K562 (cell line): Measurements from ENCODE around the gene PCK1. TPM values are rescaled to one million over a fixed set of nuclear protein-coding genes. Genes with fewer than 3 reads are reported as not detected.

Experiments used
- ATAC-seq: fragments of 200-7000 bp; cut with Tn5 transposase; 3 replicates; pipeline ENCODE4 v1.9.1; 2020; ENCODE audit warnings: moderate library complexity
- BruUV-seq: library from RNA; stranded (reverse); fragments of 400-500 nt; replicated peaks from 2 replicates; lab custom pipeline; 2021; lab: Mats Ljungman, UMichigan
- CTCF ChIA-PET: fragments of 300-600 bp; formaldehyde crosslinking; extraction: SDS; loops from one replicate; lab custom pipeline; 2021; ENCODE audit warnings: low intra/inter-chr PET ratio; lab: Yijun Ruan, JAX
- POLR2A ChIA-PET: fragments of 300-600, 350-650 bp; sonication (Branson Sonifier 250); formaldehyde crosslinking; extraction: SDS; loops from one replicate; lab custom pipeline; 2021; ENCODE audit warnings: antibody characterized with exemption, inconsistent platforms; lab: Yijun Ruan, JAX
- DNase-seq, 4 experiments: peaks; one replicate each; pipeline versions ENCODE4 v3.0.0 to v3.0.0-alpha.2; 2011 to 2018; ENCODE audit warnings: low spot score in 3 of 4, mixed read lengths in 3 of 4; ENCODE audit errors: extremely low read depth in 1 of 4
- FAIRE-seq: peaks from 2 replicates; lab custom pipeline; 2011; peaks lifted over from hg19 to GRCh38; lab: Jason Lieb, UNC
- H2AFZ ChIP-seq: 2 replicates; pipeline ENCODE4 v1.6.0; 2011; ENCODE audit warnings: low read depth, low read length, control low read depth, inconsistent platforms
- H3K27ac ChIP-seq: fragments of 200-600 bp; 3 replicates; pipeline ENCODE4 v1.8.0; 2011; ENCODE audit warnings: low read depth, mild to moderate bottlenecking, control low read depth, inconsistent platforms, low read length, moderate library complexity, mixed read lengths; ENCODE audit errors: extremely low read depth
- H3K27me3 ChIP-seq, 2 experiments: fragments of 300-600 bp in 1 of 2; 2 replicates in 1 of 2; 3 replicates in 1 of 2; pipeline versions ENCODE4 v1.6.0 to v1.8.0; 2011; ENCODE audit warnings: inconsistent platforms in 2 of 2, low read length in 2 of 2, mild to moderate bottlenecking in 1 of 2, mixed read lengths in 1 of 2, moderate library complexity in 1 of 2; ENCODE audit not compliant: control insufficient read depth in 2 of 2, insufficient read depth in 2 of 2
- H3K36me3 ChIP-seq: fragments of 300-600 bp; 3 replicates; pipeline ENCODE4 v1.8.0; 2011; ENCODE audit warnings: mild to moderate bottlenecking, low read length, inconsistent platforms; ENCODE audit not compliant: control insufficient read depth, insufficient read depth
- H3K4me1 ChIP-seq, 2 experiments: fragments of 200-600 bp in 1 of 2; replicated peaks in 1 of 2; 2 replicates in 1 of 2; 3 replicates in 1 of 2; pipeline versions ENCODE4 v1.5.1 to v1.8.0; 2011; ENCODE audit warnings: inconsistent platforms in 2 of 2, low read length in 2 of 2, mild to moderate bottlenecking in 1 of 2, mixed read lengths in 1 of 2, moderate library complexity in 1 of 2; ENCODE audit not compliant: control insufficient read depth in 2 of 2, insufficient read depth in 2 of 2
- H3K4me2 ChIP-seq: 2 replicates; pipeline ENCODE4 v1.6.1; 2011; ENCODE audit warnings: low read length, control low read depth, inconsistent platforms, mixed read lengths; ENCODE audit not compliant: insufficient read depth
- H3K4me3 ChIP-seq: fragments of 200-600 bp; sonication (generic), shearing (Covaris generic); 2 replicates; pipeline ENCODE4 v1.5.1; 2016; ENCODE audit warnings: control low read depth, inconsistent platforms
- H3K79me2 ChIP-seq: fragments of 200-600 bp; 3 replicates; pipeline ENCODE4 v1.8.0; 2011; ENCODE audit warnings: low read length, inconsistent platforms; ENCODE audit not compliant: control insufficient read depth, insufficient read depth
- H3K9ac ChIP-seq, 2 experiments: 2 replicates each; pipeline versions ENCODE4 v1.6.0 to v1.6.1; 2011; ENCODE audit warnings: low read depth in 2 of 2, low read length in 2 of 2, control low read depth in 1 of 2, inconsistent platforms in 1 of 2, mild to moderate bottlenecking in 1 of 2, mixed read lengths in 1 of 2; ENCODE audit not compliant: insufficient read depth in 1 of 2
- H3K9me1 ChIP-seq: one replicate; pipeline ENCODE4 v1.6.0; 2011; ENCODE audit warnings: inconsistent platforms, mild to moderate bottlenecking, low read length, moderate library complexity; ENCODE audit not compliant: control insufficient read depth, insufficient read depth
- H3K9me3 ChIP-seq: replicated peaks from 2 replicates; pipeline ENCODE4 v1.5.1; 2011; ENCODE audit warnings: low read depth, low read length, inconsistent platforms; ENCODE audit not compliant: control insufficient read depth, insufficient read depth
- H4K20me1 ChIP-seq: replicated peaks from 2 replicates; pipeline ENCODE4 v1.6.1; 2011; ENCODE audit warnings: low read length, inconsistent platforms, mixed read lengths; ENCODE audit not compliant: control insufficient read depth, insufficient read depth
- ERF ChIP-seq: fragments of 450-650 bp; formaldehyde crosslinking; IDR thresholded peaks from 2 replicates; pipeline ENCODE4 v1.4.0; 2020; ENCODE audit warnings: mild to moderate bottlenecking, mixed read lengths
- HEY1 ChIP-seq: fragments of 250-450 bp; sonication (Bioruptor Pico); IDR thresholded peaks from 2 replicates; pipeline ENCODE4 v1.5.0; 2020; ENCODE audit warnings: mild to moderate bottlenecking, moderate library complexity, borderline replicate concordance
- KDM5B ChIP-seq: fragments of 200-600 bp; sonication (generic); IDR thresholded peaks from 2 replicates; pipeline ENCODE4 v1.6.1; 2012; ENCODE audit warnings: low read depth, mild to moderate bottlenecking, moderate library complexity, low read length, control low read depth, inconsistent platforms; ENCODE audit not compliant: insufficient replicate concordance
- KLF10 ChIP-seq: fragments of 250-450 bp; sonication (Bioruptor Pico); IDR thresholded peaks from 2 replicates; pipeline ENCODE4 v1.6.1; 2021; ENCODE audit warnings: matching md5 sums
- L3MBTL2 ChIP-seq: fragments of 450-650 bp; IDR thresholded peaks from 2 replicates; pipeline ENCODE4 v1.6.1; 2016; ENCODE audit warnings: mild to moderate bottlenecking, moderate library complexity
- NCOA6 ChIP-seq: fragments of 450-650 bp; IDR thresholded peaks from 2 replicates; pipeline ENCODE4 v1.6.1; 2017; ENCODE audit warnings: mild to moderate bottlenecking
- NFXL1 ChIP-seq: fragments of 450-650 bp; formaldehyde crosslinking; IDR thresholded peaks from 2 replicates; pipeline ENCODE4 v1.4.0; 2021; ENCODE audit warnings: mild to moderate bottlenecking
- RBBP5 ChIP-seq: fragments of 200-600 bp; sonication (generic); IDR thresholded peaks from 2 replicates; pipeline ENCODE4 v1.6.1; 2012; ENCODE audit warnings: borderline replicate concordance, mild to moderate bottlenecking, low read length, control low read depth, inconsistent platforms; ENCODE audit not compliant: insufficient read depth, poor library complexity, severe bottlenecking
- SIX5 ChIP-seq, 2 experiments: IDR thresholded peaks; 2 replicates each; pipeline ENCODE4 v1.6.1; 2011; ENCODE audit warnings: low read length in 2 of 2, borderline replicate concordance in 1 of 2, low read depth in 1 of 2, mild to moderate bottlenecking in 1 of 2, moderate library complexity in 1 of 2; ENCODE audit not compliant: insufficient read depth in 1 of 2
- XRCC5 ChIP-seq: fragments of 200-400 bp; formaldehyde crosslinking; IDR thresholded peaks from 2 replicates; pipeline ENCODE4 v1.6.1; 2017; ENCODE audit warnings: low read depth, mild to moderate bottlenecking, low read length
- ZNF589 ChIP-seq: fragments of 200-800 bp; sonication (Bioruptor generic); IDR thresholded peaks from 2 replicates; pipeline ENCODE4 v1.6.1; 2016; ENCODE audit warnings: low read depth, missing genetic modification characterization, missing compliant biosample characterization
- WGBS: fragments of 100-300 bp; shearing (Covaris generic); methylation state at CpG from one replicate; pipeline ENCODE4 v1.1.6; 2016; ENCODE audit warnings: low coverage, mixed read lengths; ENCODE audit not compliant: insufficient coverage; ENCODE audit errors: missing lambda C conversion rate; 5-methylcytosine and 5-hydroxymethylcytosine counted together
- in situ Hi-C: fragments of 300-500 bp; cut with MboI; formaldehyde crosslinking; loops from 4 replicates; pipeline ENCODE4 v1.15.0; 2018; ENCODE audit warnings: inconsistent platforms, mixed read lengths
- intact Hi-C: fragments of 100-400 bp; cut with micrococcal nuclease; formaldehyde crosslinking; loops from 2 replicates; pipeline ENCODE4 v1.14.2; 2022
- polyA plus RNA-seq, 8 experiments: library from polyadenylated mRNA; depleted of rRNA in 4 of 8; stranded (reverse) in 5 of 8; unstranded in 3 of 8; fragments of >200 nt; fragmentation: Nextera tagmentation in 2 of 8; fragmentation: Illumina TruSeq in 1 of 8; extraction: Ambion mirVana in 2 of 8; extraction: Trizol in 1 of 8; gene quantifications; 2 replicates each; pipeline versions ENCODE4 v1.2.1 to v1.2.3, GENCODE V29; 2011 to 2014; ENCODE audit warnings: inconsistent platforms in 1 of 8, missing spikeins in 1 of 8
- total RNA-seq, 7 experiments: library from RNA; depleted of rRNA in 6 of 7; stranded (reverse); fragments of >200 nt in 6 of 7; fragmentation: Illumina TruSeq in 2 of 7; extraction: Trizol in 2 of 7; gene quantifications; 2 replicates each; pipeline versions ENCODE4 v1.2.1 to v1.2.3, GENCODE V29; 2011 to 2021; ENCODE audit warnings: low replicate concordance in 1 of 7
- TF ChIP-seq, protein P1 (sequence below): fragments of 450-650 bp; conservative IDR thresholded peaks from 2 replicates; pipeline ENCODE4 v1.6.1; 2016; ENCODE audit warnings: missing genetic modification characterization, low read depth, mild to moderate bottlenecking, control low read depth, missing compliant biosample characterization
- TF ChIP-seq, protein P2 (sequence below): fragments of 450-650 bp; IDR thresholded peaks from 2 replicates; pipeline ENCODE4 v1.6.1; 2016
- TF ChIP-seq, protein P3 (sequence below), 2 experiments: fragments of 450-650 bp; conservative IDR thresholded peaks; 2 replicates each; pipeline ENCODE4 v1.6.1; 2017; ENCODE audit warnings: mild to moderate bottlenecking in 2 of 2, moderate library complexity in 2 of 2

The PCK1 gene
- total and polyA plus RNA-seq, 9 of the 15 experiments (the other 6 are each of a cell fraction or from before 2014, with no cell fraction given) = 0.05 to 0.73 (median 0.15) TPM

DNA sequence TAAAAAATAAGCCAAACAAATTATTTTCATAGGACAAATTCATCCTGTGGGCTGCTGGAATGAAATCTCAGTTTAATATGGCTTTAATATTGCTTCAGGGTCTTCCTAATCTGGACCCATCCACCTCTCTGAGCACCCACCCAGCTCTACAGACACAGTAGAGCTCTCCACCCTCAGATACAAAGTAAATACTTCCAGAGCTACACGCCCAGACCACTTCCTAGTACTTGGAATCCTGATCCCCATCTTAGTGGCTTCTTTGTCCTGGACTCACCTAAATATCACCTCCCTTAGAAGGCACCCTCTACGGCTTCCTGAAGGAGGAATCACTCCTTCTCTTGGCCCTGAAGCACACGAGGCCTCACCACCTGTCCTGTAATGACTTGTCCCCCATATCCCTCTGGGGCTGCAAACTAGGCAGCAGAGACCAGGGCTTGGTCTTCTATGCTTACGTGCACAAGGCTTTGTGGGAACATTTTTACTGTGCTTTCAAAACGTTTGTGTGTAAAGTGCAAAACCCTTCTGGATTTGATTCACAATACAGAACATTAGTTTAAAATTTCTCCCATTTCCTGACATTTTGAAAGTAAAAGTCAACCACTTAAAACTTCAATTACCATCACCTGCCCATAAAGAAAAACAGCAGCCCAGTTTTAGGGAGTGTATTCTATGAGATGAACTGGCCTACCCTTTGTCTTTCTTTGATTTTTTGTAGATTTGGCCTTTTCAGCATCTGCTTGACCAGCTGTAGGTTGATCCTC, 38.4 kb upstream of the PCK1 start:
- peak overlapping the region; percentile 66 to 96 for H3K9ac ChIP-seq
- no TSS peak for BruUV-seq
- CTCF ChIA-PET = interaction anchor here (1.4 kb wide), 1 partner anchor 72 kb away, joined by 3 read pairs; no protein-coding TSS in a partner anchor
- H3K9me3 ChIP-seq = no peaks in the 10 kb centered on the region
- peak overlapping the region; percentile 15; the same call in 1 of the 2 replicates for H2AFZ ChIP-seq
- no peaks in the 10 kb centered on the region for H3K9me1 ChIP-seq
- peak overlapping the region; percentile 93 for H3K27ac ChIP-seq
- intact Hi-C loops = loop anchor here (5.0 kb wide), 1 partner anchor 415 kb away; no protein-coding TSS in a partner anchor
- in situ Hi-C loops = loop anchor here (10.0 kb wide), 1 partner anchor 682 kb away; no protein-coding TSS in a partner anchor
- peaks cover 59% of the 10 kb centered on the region for H3K79me2 ChIP-seq
- peak in 2 of 4 experiments; percentile 24 to 34 for DNase-seq
- ATAC-seq = no peak
- POLR2A ChIA-PET = interaction anchor here (1.1 to 1.8 kb wide), 4 partner anchors 12 to 130 kb away, joined by 3 to 6 read pairs (median 4); no protein-coding TSS in a partner anchor
- FAIRE-seq = peak; percentile 61
- H4K20me1 ChIP-seq = 0 out of 2 replicates have a peak, but pooled peaks cover 9% of the 10 kb centered on the region
- peak overlapping the region; percentile 95 for H3K4me2 ChIP-seq
- peaks cover 27 to 32% of the 10 kb centered on the region in 2 experiments; a peak in 4 of 5 replicates for H3K4me1 ChIP-seq
- peak overlapping the region; percentile 59 for H3K4me3 ChIP-seq
- WGBS = 9% methylated on average over 5 of the region's 5 CpGs
- peaks cover 65% of the 10 kb centered on the region for H3K36me3 ChIP-seq
- no peaks in the 10 kb centered on the region for H3K27me3 ChIP-seq
- TF ChIP-seq, protein P1, sequence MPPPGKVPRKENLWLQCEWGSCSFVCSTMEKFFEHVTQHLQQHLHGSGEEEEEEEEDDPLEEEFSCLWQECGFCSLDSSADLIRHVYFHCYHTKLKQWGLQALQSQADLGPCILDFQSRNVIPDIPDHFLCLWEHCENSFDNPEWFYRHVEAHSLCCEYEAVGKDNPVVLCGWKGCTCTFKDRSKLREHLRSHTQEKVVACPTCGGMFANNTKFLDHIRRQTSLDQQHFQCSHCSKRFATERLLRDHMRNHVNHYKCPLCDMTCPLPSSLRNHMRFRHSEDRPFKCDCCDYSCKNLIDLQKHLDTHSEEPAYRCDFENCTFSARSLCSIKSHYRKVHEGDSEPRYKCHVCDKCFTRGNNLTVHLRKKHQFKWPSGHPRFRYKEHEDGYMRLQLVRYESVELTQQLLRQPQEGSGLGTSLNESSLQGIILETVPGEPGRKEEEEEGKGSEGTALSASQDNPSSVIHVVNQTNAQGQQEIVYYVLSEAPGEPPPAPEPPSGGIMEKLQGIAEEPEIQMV (tag) = no peak
- TF ChIP-seq L3MBTL2 = 0 out of 2 replicates have a peak, but pooled peaks have one; percentile 13
- TF ChIP-seq, protein P2, sequence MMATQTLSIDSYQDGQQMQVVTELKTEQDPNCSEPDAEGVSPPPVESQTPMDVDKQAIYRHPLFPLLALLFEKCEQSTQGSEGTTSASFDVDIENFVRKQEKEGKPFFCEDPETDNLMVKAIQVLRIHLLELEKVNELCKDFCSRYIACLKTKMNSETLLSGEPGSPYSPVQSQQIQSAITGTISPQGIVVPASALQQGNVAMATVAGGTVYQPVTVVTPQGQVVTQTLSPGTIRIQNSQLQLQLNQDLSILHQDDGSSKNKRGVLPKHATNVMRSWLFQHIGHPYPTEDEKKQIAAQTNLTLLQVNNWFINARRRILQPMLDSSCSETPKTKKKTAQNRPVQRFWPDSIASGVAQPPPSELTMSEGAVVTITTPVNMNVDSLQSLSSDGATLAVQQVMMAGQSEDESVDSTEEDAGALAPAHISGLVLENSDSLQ = no peak
- no peak for TF ChIP-seq ERF (CRISPR knock-in tag)
- TF ChIP-seq NFXL1 (CRISPR knock-in tag) = no peak
- no peak for TF ChIP-seq XRCC5
- TF ChIP-seq NCOA6 = no peak
- TF ChIP-seq ZNF589 (CRISPR knock-in tag) = no peak
- TF ChIP-seq KDM5B = no peak
- TF ChIP-seq RBBP5 = no peak
- TF ChIP-seq, protein P3, sequence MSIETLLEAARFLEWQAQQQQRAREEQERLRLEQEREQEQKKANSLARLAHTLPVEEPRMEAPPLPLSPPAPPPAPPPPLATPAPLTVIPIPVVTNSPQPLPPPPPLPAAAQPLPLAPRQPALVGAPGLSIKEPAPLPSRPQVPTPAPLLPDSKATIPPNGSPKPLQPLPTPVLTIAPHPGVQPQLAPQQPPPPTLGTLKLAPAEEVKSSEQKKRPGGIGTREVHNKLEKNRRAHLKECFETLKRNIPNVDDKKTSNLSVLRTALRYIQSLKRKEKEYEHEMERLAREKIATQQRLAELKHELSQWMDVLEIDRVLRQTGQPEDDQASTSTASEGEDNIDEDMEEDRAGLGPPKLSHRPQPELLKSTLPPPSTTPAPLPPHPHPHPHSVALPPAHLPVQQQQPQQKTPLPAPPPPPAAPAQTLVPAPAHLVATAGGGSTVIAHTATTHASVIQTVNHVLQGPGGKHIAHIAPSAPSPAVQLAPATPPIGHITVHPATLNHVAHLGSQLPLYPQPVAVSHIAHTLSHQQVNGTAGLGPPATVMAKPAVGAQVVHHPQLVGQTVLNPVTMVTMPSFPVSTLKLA (conservative IDR thresholded peaks at IDR 0.05) = 0 out of 4 replicates have a peak, but pooled peaks of 1 of the 2 experiments have one; percentile 18
- no peak for TF ChIP-seq KLF10 (CRISPR knock-in tag)
- peak in 1 of 2 experiments; percentile 10; a peak in 1 of 4 replicates for TF ChIP-seq SIX5 (IDR thresholded peaks at IDR 0.05; ENCODE audit: borderline replicate concordance in 1 of 2, insufficient read depth in 1 of 2, low read depth in 1 of 2, low read length in 2 of 2)
- TF ChIP-seq HEY1 (CRISPR knock-in tag) = no peak
